Erythroblast (primary cell): ENCODE results near the gene HEATR5A.

ENCODE experiments used
- GATA1 ChIP-seq: IDR thresholded peaks from 2 replicates; pipeline ENCODE4 v1.6.1; 2011; ENCODE audit warnings: low read depth, mild to moderate bottlenecking, control low read depth, low read length, moderate library complexity
- POLR2A ChIP-seq: IDR thresholded peaks from 2 replicates; pipeline ENCODE4 v1.6.1; 2011; ENCODE audit warnings: mild to moderate bottlenecking, low read length

DNA sequence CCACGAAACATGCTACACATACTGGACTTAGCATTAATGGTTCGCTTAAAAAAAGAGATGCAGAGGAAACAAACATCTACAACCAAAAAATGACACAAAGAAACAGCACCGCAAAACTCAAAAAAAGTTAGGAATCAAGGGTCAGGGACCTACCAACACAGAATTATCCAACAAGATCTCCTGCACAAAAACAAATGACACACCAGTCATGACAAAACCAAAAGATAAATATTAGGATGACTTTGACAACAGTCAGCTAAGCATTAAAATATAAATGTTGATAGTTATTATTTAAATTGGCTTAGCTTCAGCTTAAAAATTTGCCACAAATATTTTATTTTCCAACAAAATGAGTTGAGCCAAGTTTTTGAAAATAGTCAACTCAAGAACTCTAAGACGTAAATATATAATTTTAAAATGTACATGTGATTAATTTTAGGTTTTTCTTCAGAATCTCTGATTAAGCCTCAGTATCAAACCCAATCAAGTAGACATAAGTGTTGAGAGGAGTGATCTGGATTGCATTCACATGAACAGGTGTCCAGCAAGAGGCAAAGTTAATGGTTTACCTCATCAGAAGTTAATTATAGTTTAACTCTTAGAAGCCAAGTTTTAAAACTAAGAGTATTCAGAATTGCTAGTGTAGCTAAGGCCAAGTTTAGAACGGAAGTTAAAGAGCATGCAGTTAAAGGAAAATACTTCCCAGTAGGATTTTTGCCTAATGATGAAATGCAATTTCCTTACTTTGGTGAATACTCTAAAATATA, 79.9 kb downstream of the HEATR5A start:
- TF ChIP-seq POLR2A (no peak), GATA1 (no peak)
